A549 (cell line): ENCODE results near the gene CORO2B.

ENCODE experiments used
- RFX5 ChIP-seq: fragments of 450-650 bp; IDR thresholded peaks from 2 replicates; pipeline ENCODE4 v1.7.1; 2014; ENCODE audit warnings: antibody characterized with exemption, mild to moderate bottlenecking, moderate library complexity
- TF ChIP-seq, protein P1 (sequence below): fragments of >200 bp; sonication (Bioruptor Twin); formaldehyde crosslinking; IDR thresholded peaks from 3 replicates; pipeline ENCODE4 v1.5.1; 2016
- TF ChIP-seq, protein P2 (sequence below): fragments of 200-600 bp; sonication (generic); IDR thresholded peaks from 2 replicates; pipeline ENCODE4 v1.6.1; 2016; ENCODE audit warnings: antibody characterized with exemption, mild to moderate bottlenecking, moderate library complexity

GRCh38 chr15:68595260-68595564 is 16.4 kb downstream of the CORO2B start:
- TF ChIP-seq, protein P1, sequence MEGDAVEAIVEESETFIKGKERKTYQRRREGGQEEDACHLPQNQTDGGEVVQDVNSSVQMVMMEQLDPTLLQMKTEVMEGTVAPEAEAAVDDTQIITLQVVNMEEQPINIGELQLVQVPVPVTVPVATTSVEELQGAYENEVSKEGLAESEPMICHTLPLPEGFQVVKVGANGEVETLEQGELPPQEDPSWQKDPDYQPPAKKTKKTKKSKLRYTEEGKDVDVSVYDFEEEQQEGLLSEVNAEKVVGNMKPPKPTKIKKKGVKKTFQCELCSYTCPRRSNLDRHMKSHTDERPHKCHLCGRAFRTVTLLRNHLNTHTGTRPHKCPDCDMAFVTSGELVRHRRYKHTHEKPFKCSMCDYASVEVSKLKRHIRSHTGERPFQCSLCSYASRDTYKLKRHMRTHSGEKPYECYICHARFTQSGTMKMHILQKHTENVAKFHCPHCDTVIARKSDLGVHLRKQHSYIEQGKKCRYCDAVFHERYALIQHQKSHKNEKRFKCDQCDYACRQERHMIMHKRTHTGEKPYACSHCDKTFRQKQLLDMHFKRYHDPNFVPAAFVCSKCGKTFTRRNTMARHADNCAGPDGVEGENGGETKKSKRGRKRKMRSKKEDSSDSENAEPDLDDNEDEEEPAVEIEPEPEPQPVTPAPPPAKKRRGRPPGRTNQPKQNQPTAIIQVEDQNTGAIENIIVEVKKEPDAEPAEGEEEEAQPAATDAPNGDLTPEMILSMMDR = no peak
- TF ChIP-seq RFX5 = no peak
- TF ChIP-seq, protein P2, sequence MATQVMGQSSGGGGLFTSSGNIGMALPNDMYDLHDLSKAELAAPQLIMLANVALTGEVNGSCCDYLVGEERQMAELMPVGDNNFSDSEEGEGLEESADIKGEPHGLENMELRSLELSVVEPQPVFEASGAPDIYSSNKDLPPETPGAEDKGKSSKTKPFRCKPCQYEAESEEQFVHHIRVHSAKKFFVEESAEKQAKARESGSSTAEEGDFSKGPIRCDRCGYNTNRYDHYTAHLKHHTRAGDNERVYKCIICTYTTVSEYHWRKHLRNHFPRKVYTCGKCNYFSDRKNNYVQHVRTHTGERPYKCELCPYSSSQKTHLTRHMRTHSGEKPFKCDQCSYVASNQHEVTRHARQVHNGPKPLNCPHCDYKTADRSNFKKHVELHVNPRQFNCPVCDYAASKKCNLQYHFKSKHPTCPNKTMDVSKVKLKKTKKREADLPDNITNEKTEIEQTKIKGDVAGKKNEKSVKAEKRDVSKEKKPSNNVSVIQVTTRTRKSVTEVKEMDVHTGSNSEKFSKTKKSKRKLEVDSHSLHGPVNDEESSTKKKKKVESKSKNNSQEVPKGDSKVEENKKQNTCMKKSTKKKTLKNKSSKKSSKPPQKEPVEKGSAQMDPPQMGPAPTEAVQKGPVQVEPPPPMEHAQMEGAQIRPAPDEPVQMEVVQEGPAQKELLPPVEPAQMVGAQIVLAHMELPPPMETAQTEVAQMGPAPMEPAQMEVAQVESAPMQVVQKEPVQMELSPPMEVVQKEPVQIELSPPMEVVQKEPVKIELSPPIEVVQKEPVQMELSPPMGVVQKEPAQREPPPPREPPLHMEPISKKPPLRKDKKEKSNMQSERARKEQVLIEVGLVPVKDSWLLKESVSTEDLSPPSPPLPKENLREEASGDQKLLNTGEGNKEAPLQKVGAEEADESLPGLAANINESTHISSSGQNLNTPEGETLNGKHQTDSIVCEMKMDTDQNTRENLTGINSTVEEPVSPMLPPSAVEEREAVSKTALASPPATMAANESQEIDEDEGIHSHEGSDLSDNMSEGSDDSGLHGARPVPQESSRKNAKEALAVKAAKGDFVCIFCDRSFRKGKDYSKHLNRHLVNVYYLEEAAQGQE = no peak
